Embryonic facial prominence (tissue), 1 donor: ENCODE data around the gene CCL4L2.
"Not testable (repeated sequence)": the region's sequence is repeated elsewhere in the genome, so short reads cannot be mapped to it uniquely, and the experiment has no call there.

Source experiments
- DNase-seq: peaks from one replicate; pipeline ENCODE4 v3.0.0-alpha.2; 2016; ENCODE audit errors: extremely low spot score

The CCL4L2 gene

DNA sequence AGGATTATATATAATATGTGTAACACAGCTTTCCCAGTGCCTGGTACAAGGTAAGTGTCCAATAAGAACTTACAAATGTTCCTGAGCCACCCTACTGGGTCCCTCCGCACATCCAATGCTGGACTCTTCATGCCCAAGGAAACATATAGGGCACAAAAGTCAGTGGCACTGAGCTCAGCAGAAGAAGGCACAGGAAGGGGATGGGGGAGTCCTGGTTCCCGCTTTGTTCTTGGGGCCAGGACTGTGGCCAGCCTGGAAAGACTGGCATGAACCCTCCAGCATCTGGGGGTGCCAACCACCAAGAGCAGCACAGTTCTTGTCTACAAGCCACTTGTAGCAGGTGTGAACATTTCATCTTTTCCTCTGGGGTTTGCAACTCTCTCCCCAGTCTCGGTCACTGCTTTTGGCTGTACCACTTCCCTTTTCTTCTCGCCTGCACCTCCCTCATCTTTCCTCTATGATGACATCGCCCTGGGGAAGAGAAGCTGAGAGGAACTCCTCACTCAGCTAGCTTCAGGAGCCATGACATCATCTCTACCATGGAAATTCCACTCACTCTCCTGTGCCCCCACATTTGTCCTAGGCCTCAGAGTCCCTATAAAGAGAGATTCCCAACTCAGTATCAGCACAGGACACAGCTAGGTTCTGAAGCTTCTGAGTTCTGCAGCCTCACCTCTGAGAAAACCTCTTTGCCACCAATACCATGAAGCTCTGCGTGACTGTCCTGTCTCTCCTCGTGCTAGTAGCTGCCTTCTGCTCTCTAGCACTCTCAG lies at the start of gene CCL4L2:
Gene CCL4L2, plus strand, starts transcription at position 625 of the 773 bp plus-strand sequence.
- DNase-seq, result not testable (repeated sequence)

DNA sequence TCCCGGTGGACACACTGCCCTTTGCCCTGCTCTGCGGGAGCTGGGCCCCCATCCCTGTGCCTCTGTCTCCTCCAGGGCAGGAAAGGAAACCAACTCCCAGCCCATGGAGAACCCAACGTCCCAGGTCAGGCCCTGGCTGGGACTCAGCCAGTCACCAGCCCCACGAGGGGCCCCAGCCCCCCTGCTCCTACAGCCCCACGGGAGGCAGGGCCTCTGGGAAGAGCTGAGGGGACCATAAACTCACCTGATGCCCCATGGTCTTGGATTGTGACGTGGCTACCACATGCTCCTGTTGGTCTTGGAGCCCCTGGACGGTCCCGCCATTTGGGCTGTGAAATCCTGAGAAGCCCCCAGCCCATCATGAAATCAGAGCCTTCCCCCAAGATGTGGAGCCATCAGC lies 42.0 kb upstream of the CCL4L2 start:
- DNase-seq, result not testable (repeated sequence)

GRCh38 chr17:36176536-36176935 lies 34.3 kb upstream of the CCL4L2 start, which contains the start of gene TBC1D3B:
TBC1D3B (minus strand) TSS chr17:36176636; CDS start chr17:36175050, 1,586 bp downstream.
- not testable (repeated sequence) for DNase-seq

DNA sequence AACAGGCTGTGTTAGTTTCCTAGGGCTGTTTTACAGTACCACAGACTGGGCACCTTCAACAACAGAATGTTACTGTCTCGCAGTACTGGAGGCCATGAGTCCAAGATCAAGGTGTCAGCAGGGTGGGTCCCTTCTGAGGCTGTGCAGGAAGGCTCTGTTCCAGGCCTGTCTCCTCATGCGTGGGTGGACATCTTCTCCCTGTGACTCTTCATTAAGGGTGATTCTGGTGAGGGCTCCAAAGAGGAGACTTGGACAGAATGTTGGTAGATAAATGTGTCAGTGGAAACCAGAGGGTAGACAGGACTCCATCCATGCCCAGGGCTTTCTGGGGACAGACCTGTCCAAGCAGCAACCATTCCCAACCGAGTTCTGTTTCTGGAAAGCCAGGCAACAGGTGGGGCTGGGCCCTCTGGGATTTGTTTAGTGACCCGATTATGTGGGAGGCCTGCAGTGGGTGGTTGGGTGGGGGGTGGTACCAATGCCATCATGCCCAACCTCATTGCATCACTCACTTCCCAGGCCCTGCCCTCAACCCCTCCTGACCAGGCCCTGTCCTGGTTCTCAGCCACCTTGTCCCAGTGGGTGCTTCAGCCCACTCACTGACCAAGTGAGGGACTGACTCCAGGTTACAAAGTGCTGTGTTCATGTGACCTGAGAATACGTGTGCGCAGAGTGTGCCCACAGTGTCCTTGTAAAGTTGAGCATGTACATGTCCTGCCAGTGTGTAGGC lies 29.3 kb upstream of the CCL4L2 start:
- not testable (repeated sequence) for DNase-seq

DNA sequence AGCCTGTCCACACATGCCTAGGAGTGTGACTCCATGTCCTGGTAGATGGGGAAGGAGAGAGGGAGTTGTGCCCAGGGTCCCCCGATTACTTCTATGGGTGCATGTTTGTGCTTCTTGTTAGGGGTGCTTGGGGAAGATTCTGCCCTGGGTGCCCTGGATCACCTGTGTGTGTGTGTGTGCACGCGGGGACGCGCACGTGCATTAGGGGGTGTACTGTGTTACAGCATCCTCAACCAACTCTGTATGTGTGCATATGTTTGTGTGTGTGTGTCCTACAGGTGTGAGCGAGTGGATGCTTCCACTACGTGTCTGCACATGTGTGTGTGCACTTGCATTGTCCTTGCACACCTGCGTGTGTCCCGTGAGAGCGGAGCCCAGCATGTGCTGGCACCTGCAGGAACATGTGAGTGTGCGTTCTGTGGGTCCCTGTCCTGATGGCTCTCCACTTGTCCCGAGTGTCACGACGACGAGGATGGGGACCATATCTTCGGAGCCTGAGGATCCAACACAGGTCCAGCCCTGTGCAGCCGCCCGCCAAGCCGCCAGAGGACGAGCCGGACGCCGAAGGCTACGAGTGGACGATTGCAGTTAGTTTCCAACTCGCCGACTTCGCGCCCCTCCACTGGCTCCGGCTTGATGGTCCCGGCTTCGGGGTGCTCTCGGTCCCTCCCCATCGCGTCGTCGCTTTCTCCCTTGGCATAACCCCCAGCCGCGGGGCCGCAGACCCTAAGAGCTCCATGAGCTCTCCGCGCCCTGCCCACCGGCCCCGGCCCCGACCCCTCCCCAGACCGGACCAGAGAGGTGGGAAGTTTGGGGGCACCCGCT lies 28.5 kb upstream of the CCL4L2 start:
- DNase-seq, result no peak

GRCh38 chr17:36183001-36183971 lies 27.6 kb upstream of the CCL4L2 start:
- no peak for DNase-seq

GRCh38 chr17:36184023-36184765 lies 26.7 kb upstream of the CCL4L2 start:
- DNase-seq, result no peak

- no peak for DNase-seq
Observed at GRCh38 chr17:36185416-36185815, 25.4 kb upstream of the CCL4L2 start.

- DNase-seq, result not testable (repeated sequence)
Observed at GRCh38 chr17:36186810-36187763, 23.8 kb upstream of the CCL4L2 start.

DNA sequence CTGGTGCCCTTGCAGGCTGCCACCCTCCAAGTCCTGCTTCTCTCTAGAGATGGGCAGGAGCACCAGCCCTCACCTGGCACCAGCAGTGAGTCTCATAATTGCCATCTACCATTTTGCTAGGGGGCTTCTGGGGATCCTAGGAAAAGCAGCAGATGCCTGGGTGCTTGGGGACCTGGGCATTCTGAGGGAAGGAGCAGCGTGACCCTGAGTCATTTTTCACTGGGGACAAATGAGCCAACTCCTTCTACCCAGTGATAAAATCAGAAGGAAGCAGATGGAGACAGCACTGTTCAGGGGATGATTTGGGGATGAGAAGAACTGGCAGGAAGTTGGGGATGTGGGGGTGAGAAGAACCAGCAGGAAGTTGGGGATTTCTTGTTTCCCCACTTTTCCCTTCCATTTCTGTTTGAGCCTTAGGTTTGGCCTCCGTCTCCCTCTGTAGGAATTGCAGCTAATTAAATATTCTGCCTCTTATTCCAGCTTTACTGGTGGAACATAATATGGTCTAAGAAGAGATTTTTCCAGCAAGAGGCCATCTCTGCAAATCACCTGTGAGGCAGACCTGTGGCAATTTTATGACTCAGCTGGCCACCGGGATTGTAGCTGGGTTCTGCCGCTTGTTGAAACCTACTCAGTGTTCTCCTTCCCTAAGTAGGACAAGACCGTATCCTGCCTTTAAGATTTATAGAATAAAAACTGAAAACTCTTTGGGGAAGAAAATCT lies 22.8 kb upstream of the CCL4L2 start:
- DNase-seq, result not testable (repeated sequence)

DNA sequence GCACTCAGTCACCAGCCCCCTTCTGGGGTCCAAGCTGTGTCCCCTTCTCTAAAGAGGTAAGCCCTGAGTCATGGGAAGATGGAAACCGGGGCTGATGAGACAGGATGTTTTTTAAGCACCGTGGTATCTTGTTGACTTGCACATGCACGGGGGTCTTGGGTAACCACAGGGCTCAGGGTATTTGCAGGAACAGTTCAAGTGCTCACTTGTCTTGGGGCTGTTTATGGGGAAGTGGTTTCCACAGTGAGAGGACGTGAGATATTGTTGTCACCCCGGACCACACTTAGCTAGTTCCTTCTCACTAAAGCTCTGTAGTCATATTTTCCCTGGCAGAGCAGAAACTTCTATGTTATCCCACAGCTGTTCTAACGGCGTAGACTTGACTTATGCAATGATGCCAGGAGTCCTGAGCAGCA lies 22.0 kb upstream of the CCL4L2 start:
- DNase-seq, result no peak

DNA sequence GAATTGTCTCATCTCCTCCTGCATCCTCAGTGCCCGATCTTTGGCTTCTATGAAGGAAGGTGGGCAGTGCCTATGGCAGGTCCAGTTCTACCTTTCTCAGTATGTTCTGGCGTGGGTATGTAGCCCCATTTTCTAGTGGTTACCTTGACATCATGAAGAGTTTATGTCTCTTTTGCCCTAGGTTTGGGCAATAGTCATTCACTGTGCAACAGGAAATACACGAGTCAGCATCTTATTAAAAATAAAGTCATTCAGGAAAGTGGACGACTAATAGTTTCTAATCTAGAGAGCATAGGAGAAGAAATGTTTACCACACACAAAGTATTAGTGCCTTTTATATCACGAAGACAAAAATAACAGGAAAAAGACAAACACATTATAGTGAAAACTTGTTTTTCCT lies 20.9 kb upstream of the CCL4L2 start:
- not testable (repeated sequence) for DNase-seq

GRCh38 chr17:36190549-36191330 lies 20.1 kb upstream of the CCL4L2 start:
- DNase-seq, result not testable (repeated sequence)

DNA sequence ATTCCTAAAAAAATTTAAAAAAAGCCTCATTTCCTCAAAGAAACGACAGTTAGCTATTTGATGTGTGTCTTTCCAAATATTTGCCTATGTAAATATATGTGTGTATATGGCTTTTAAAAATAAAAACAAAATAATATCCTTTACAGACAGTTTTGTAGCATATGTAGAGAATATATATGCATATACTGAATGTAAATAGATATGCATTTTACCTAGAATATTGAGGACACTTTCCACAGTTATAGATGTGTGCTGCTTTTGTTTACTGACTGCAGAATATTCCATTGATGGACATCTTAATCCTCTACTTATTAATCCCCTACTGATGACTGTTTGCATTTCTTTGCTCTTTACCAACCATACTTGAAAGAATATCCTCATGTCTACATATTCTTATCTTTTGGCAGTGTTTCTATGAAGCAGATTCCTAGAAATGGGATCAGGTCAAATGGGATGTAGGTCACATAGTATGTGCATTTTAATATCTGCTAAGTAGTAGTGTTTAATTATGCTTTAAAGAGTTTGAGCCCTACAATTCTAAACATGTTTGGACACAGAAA lies 17.6 kb upstream of the CCL4L2 start:
- DNase-seq, result no peak

- DNase-seq, result not testable (repeated sequence)
Observed at GRCh38 chr17:36194147-36194831, 16.6 kb upstream of the CCL4L2 start.

DNA sequence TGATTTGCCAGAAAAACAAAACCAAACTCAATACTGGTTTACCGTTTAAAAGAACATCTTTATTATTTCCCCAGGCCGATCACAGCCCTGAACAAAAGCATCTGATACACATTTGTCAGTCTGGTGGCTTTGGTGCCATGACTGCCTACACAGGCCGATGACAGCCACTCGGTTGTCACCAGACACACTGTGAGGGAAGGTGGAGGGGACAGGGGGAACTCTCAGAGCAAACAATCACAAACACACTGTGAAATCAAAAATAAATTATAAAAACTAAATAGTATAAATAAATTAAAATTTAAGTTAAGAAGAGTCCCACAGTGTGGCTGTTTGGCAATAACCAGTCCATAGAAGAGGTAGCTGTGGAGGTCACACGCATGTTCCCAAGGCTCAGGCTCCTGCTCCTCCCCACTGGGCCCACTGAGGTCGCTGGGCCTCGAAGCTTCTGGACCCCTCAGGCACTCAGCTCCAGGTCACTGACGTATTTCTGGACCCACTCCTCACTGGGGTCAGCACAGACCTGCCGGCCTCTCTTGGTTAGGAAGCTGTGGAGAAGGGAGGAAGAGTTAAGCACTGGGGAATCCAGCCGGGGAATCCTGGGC lies 15.9 kb upstream of the CCL4L2 start:
- DNase-seq, result not testable (repeated sequence)
